ENCODE data around the gene SHISA9. TPM values are rescaled to one million over a fixed set of nuclear protein-coding genes. Genes with fewer than 3 reads are reported as not detected.
"Not testable (repeated sequence)": the region's sequence is repeated elsewhere in the genome, so short reads cannot be mapped to it uniquely, and the experiment has no call there.

SHISA9 gene
- total RNA-seq, 1 experiment from 2014 or later, result 7.3 TPM

DNA sequence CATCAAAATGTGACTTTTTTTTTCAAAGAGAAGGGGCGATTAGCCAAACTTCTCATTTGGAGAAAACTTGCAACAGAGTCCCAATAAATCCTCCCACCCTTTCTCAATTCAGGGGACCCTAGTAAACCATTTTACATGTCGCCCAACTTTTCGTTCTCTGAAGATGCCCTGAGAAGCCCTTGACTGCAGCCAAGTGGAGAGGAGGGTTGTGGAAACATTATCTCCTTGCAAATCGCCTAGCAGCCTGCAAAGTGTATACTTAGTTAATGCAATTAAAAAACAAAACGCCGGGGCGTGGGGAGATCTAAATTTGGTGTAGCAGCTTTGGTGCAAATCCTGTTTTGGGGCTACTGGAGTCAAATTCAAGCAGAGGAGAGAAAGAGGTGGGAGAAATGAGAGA lies 1.2 kb upstream of the SHISA9 start:
- DNase-seq (ENCODE audit: low spot score), result no peak

DNA sequence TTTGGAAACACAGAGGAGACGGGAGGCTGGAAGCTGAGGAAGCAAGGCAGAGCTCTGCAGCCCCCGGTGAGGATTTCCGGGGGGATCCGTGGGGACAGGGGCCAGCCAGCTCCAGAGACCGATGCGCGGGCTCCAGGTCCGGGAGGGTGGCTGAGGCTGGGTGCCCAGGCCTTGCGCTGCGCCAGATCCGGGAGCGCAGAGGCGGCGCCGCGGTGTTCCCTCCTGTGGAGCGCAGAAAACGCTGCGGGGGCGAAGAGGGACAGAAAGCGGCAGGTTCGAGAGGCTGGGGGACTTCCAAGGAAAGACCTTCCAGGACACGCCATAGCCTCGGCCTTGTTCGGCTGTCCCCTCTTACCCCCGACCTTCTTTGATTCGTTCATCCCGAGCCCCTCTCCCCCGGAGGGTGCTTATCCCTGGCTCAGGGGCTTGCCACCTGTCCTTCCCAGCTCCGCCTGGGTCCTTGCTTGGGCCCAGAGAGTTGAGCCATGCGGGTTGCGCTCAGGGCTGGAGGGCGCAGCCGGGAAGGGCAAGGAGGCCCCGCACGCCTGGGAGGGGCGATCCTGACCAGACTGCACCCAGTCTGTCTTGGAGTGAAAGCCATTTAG lies 697 bp upstream of the SHISA9 start:
- DNase-seq (ENCODE audit: low spot score), result no peak

DNA sequence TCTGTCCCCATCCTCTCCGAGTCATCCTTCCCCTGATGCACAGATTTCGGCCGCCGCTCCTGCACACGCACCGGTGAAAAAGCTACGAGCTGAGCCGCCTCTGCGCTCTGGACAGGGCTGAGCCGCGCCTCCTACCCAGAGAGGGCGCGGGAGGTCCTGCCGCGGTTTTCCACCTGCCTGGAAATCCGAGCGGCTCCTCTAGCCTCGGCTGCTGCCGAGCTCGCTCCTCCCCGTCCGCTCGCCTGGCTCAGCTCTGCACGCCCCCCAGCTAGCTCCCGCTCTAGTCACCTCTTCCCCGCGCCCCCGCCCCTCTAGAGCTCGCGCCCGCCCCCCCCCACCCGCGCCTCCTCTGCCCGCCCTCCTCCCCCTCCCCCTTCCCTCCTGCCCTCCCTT lies 198 bp upstream of the SHISA9 start:
- peak; percentile 51 for DNase-seq (ENCODE audit: low spot score)

DNA sequence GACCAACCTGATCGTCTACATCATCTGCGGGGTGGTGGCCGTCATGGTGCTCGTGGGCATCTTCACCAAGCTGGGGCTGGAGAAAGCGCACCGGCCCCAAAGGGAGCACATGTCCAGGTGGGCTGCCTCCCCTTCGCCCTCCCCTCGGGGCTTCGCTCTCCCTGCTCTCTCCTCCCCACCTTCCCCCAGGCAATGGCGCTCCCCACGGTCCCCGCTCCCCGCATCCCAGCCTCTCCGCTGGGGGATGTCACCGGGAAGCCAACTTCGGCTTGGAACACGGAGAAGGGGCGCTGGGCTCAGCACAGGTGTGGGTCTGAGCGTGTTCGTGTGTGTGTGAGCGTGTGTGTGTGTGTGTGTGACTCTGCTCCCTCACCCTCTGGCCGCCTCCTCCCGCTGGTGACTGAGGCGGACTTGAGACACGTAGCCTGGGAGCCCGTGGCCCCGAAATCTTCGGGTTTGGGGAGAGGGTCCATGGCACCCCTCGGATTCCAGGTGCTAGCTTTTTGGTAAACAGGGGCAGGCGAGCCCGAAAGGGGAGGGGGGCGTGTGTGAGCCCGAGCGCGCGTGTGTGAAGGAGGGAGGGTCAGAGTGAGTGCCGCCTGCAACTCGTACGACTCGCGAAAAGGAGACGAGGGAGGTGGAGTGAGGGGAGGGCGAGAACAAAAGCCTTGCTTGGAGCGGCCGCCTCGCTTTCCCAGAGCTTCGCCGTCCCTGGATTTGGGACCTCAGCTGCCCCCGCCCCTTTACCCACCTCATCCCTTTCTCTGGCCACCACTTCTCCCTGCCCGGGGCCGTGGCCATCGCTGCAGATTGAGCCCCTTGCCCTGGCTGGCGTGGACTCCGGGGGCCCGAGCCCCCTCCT lies 1.3 kb downstream of the SHISA9 start:
- no peak for DNase-seq (ENCODE audit: low spot score)

DNA sequence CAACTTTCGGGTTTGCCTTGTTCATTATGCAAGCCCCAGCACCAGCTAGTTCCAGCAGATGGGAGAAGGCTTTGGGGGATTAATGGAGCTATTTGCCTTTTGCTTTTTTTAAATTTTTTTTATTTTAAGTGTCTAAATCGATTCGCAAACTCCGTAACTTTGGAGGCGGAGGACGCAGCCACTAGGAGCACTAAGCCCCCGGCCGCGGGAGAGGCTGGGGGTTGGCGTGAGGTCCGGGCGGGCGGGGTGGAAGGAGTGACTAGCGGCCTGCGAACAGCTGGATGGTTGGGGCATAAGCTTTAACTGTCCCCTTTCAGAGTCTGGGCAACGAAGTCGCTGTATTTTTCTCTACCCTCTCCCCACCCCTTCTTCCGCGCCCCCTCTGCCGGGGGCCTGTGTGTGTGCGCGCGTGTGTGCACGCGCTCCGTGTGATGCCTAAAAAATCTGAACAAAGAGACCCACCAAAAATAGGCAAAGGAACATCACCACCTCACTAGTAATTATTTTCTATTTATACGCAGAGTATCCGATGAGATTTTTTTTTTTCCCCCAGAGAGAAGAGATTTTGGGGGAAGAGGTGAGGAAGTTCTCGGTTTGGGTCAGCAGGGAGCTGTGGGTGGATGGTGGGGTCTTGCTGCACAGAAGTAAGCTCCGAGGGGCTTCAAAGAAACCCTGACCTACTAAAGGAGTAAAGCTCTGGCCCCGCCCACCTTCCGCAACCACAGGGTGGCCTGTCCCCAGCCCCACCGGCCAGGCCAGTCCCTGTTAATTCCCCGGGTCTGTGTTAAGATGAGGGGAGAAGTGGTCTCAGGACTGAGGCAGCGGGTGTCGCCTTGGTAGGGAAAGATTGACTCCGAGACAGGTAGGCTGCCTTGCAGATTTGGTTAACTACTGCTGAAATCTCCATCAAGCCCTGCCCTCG lies 2.3 kb downstream of the SHISA9 start:
- no peak for DNase-seq (ENCODE audit: low spot score)

DNA sequence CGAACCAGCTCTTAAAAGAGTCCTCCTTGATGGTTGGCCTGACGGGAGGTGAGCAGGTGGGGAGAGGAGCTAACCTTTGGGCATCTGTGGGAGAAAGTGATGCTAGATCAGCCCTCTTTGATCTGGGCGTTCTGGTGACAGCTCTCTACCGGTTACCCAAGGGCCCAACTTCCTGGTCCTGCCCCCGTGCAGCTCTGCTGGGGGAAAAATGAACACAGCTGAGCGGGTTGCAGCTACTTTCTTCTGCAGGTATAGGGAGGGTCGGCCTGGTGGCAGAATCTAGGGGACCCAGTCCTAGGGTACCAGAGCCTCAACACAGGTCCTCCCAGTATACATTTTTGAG lies 2.9 kb downstream of the SHISA9 start:
- no peak for DNase-seq (ENCODE audit: low spot score)

DNA sequence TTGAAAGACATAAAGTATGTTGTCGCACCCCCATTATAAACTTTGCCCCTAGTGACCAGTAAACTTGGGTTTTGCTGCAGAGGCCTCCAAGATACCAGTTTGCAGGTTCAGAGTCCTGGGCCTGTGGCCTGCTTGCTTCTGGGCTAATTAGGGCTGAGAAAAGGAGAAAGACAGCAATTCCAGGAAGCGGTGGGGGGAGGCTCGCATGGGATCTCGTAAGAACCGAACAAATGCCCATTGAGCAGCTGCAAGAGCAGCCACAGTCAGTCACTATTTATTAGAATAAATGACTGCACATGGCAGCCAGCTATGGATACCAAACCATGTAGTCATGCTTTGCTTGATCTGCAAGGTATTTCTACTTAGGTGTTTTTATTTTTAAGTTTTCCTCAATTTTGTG lies 4.9 kb downstream of the SHISA9 start:
- DNase-seq (ENCODE audit: low spot score), result no peak

DNA sequence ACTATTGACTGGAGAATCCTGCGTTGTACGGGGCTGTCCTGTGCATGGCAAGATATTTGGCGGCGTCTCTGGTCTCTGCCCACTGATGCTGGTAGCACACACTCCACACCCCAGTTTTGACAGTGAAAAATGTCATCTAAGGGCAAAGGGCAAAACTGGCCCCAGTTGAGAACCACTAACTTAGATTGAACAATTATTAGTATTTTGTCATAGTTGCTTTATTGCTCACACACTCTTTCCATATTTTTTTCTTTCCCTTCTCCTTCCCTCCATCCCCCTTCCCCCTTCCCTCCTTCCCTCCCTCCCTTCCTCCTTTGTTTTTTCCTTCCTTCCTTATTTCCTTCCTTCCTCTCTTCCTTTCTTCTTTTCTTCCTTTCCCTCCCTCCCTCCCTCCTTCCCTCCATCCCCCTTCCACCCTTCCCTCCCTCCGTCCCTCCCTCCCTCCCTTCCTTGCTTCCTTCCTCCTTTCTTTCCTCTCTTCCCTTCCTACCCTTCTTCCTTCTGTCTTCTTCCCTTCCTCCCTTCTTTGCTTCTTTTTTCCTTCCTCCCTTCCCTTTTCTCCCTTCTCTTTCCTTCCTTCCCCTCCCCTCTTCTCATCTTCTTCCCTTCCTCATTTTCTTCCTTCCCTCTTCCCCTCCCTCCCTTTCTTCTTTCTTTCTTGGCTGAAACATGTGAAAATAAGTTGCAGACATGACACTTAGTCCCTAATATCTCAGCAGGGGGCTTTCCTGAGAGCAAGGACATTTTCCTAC lies 5.5 kb downstream of the SHISA9 start:
- DNase-seq (ENCODE audit: low spot score), result no peak

DNA sequence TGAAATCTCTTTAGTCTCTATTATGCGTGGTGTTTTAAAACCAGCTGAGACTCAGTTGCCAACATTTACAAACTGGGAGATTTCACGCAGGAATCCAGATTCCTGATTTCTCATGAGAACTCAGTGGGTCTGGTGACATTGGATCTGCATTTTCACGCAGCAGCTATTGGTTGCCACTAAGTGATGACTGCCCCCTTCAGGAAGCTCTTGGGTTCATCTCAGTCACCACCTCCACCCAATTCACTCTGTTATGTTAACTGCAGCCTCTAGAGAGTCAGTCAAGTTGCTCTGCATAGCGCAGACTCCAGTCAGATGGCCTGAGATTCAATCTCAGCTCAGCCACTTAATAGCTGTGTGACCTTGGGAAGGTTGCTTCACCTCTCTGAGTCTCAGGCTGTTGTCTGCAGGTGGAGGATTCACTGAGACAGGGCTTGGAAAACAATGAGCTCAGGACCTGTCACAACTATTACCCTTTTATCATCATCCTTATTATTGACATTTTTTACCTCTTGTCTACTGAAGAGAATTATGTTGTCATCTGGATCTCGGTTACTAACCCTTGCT lies 6.4 kb downstream of the SHISA9 start:
- peak; percentile 51 for DNase-seq (ENCODE audit: low spot score)

DNA sequence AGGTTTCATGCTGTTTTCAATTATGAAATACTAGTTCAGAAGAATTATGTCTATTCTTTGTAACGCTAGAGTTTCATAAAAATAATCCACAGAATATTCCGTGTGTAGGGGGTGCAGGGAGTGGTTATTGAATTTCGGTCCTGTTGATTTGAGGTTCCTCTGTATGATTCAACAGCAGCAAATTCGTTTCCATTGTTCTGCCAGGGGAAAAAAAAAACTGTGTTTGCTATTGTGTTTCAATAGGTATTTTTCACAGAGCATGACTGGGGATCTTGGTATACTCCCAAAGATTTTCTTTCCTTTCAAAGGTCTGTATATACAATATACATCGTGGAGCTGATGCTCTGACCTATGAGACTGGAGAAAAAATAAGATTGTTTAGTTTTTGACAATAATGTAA lies 15.8 kb downstream of the SHISA9 start:
- DNase-seq (ENCODE audit: low spot score), result peak; percentile 31

DNA sequence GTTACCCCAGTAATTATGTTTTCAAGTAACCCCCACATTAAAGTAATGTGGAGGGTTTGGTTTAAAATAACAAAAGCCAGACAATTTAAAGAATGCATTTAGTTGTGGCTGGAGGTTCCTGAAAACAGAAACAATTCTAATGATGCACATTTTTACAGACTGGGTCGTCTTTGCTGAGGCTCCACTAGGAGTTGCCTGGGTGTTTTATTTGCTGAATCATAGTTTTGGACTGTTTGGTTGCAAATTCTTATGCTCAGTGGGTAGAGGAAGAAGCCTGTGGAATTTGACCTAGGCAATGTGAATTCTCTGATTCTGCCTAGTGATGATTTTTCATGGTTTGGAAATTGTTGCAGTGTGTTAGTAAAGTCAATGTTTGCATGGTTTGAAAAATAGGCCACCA lies 16.3 kb downstream of the SHISA9 start:
- DNase-seq (ENCODE audit: low spot score), result peak; percentile 80

DNA sequence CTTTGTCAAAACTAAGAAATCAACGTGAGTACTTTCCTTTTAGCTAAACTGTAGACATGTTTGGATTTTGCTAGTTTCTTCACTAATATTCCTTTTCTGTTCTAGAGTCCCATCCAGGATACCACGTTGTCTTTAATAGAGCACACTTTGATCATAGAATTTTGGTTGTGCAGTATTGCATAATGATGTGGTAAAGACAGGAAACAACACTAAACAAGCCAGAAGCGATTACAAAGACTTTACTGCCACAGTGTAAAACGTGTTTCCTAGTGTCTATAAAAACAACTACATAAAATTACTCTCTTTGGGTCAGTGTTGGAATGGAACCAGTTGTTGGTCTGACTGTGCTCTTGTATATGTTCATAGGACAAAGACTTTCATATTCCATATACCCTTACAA lies 19.3 kb downstream of the SHISA9 start:
- DNase-seq (ENCODE audit: low spot score), result no peak

DNA sequence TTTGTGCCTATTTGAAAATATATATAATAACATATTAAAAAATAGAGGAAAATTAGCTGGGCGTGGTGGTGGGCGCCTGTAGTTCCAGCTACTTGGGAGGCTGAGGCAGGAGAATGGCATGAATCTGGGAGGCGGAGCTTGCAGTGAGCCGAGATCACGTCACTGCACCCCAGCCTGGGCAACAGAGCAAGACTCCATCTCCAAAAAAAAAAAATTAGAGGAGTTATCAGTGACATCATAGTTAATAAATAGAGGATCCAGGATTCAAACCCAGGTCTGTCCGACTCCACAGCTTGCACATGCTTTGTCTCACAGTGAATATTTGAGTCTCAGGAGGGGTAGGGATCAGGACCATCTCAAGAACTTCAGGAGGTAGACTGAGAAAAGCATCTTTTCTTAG lies 22.2 kb downstream of the SHISA9 start:
- not testable (repeated sequence) for DNase-seq (ENCODE audit: low spot score)

DNA sequence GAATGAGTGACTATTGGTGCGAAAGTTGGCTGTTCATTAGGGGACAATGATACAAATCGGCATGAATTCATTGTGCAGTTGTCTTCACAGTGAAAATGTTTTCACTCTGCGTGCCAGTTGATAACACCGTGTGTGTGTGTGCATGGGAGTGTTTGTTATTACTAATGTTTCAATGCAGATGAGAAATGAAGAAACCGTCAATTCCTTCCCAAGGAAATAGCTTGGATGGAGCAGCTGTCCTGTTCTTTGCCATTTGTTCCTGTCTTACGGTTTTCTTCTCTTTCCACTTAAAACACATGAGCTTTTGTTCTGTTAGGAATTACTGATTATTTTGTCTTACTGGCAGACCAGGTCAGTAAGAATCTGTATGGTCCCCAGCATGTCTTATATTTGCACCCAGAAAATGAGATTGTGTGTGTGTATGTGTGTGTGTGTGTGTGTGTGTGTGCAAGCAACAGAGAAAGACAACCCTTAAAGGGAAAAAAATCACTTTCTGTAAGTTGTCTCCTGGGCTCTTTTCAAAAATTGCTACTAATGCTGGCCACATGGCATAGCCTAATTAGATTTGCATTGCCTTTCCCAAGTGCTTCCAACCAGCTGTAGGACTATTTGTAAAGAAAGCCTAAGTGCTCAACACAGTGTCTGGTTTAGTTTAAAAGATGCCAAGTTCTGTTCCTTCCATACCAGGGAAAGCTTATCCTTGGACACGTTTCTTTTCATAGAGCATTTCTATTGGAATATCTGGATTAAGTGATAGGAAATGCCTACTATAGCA lies 23.8 kb downstream of the SHISA9 start:
- no peak for DNase-seq (ENCODE audit: low spot score)

DNA sequence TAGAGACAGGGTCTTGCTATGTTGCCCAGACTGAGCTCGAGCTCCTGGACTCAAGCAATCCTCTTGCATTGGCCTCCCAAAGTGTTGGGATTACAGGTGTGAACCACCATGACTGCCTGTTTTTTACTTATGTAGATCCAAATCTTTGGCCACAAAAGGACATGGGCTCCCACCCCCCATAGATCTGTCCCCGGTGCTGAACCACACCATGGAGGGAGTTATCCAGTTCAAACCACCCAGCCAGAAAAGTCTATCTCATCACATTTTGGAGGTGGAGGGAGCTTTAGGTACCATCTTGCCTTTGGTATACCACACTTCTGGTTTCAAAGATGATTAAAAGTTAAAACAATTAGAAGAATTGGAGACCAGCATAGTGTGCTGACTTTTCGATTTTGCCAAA lies 26.2 kb downstream of the SHISA9 start:
- no peak for DNase-seq (ENCODE audit: low spot score)

DNA sequence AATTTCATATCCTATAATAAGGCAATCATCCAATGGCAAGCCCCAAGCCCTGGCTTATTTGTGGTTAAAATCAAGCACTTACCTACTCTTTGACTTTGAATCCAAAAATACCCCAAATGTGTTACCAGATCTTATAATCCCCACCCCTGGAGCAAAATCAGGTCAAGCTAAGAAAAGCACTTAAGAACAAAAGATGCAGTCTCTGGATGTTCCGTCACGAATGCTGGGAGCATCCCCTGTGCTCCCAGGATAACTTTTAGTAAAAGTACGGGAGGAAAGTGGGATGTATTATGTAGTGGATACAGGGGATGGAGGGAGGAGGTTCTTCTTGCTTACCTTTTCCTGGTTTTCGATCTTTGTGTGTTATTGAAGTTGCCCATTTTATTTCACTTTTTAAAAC lies 29.5 kb downstream of the SHISA9 start:
- DNase-seq (ENCODE audit: low spot score), result no peak

DNA sequence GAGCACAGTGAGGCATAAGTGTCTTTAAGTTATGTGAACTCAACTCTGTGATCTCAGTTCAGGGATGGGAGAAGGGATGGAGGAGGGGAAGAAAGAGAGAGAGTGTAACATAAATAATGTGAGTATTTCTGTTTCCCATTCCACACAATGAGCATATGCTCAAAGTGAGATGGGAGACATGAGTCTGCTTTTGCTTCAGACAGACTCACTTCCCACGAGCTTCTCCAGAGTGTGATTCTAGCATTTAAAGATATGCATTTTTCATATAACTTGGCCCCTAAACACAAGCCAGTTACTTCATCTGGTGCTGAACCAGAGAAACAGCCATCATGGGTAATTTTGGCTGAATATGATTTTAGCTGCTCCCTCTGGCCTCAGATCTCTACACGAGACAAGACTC lies 35.0 kb downstream of the SHISA9 start:
- no peak for DNase-seq (ENCODE audit: low spot score)

DNA sequence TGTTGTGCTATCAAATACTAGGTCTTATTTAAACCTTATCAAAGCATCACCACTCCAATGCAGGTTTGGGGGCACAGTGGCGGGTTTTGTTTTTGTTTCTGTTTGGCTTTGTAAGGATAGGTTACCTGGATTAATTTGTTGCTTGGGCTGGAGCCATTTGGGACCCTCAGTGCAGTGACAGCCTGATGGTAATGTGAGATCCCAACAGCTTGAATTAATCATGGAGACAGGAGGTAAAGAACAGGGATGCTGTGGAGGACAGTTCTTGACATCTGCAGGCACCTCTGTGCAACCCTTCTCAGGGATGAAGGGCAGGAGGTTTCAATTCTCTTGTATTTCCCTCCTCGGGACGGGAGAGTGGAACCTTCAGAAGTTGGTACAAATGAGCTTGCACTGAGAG lies 40.5 kb downstream of the SHISA9 start:
- no peak for DNase-seq (ENCODE audit: low spot score)

DNA sequence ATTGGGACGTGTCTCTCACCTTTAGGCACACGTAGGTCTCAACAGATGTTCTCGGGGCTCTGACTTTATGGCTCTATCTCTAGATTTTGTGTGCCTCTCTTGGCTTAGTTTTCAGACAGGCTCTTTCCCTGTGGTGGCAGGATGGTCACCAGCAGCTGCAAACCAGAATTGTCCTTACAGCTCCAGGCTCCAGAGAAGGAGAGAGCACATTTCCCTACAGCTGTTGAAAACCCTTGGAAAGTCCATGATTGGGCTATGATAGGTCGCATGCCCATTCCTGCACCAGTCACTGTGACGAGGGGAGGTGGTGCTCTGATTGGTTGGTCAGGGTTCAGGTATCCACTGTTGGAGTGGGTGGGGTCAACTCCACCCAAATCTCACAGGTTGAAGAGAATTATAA lies 41.5 kb downstream of the SHISA9 start:
- no peak for DNase-seq (ENCODE audit: low spot score)

DNA sequence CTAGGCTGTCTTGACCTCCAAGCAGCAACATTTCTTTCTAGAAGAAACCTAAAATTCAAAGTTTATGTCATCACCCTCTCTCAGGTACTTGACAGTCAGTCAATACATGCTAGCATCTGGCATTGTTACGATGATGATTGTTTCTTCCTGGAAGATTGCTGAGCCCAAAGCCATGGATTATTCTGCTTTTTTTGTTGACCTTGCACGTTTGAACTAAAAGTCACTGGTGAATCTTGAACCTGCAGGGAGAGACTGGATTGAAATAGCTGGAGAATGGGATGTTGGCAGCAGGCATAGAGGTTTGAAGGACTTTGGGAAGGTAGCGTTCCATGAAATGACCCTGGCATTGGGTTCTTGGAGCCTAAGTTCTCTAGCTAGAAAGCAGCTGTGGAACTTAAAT lies 42.9 kb downstream of the SHISA9 start:
- no peak for DNase-seq (ENCODE audit: low spot score)

DNA sequence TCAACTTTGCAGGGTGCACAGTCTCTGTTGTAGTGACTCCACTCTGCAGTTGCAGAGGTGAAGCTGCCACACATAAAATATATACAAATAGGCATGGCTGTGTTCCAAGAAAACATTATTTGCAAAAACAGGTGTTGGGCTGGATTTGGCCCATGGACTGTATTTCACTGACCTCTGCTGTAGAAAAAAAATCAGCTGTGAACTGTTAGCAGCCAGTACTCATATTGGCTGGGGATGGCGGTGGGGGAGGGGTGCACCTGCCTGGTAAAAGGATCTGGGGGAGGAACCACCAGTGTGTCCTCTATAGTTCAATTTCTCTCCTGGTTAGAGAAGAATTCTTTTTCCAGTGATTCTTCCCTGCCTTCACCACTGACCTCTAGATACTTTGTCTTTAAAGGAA lies 50.0 kb downstream of the SHISA9 start:
- DNase-seq (ENCODE audit: low spot score), result no peak
